Left lung (tissue), 10 donors: ENCODE measurements around the gene IL4I1. TPM values are rescaled to one million over a fixed set of nuclear protein-coding genes. Genes with fewer than 3 reads are reported as not detected.

Source experiments
- ATAC-seq: fragments of 200-7000 bp; cut with Tn5 transposase; one replicate; pipeline ENCODE4 v1.9.1; 2020; ENCODE audit warnings: moderate library complexity
- DNase-seq, 4 donors: peaks; one replicate each; pipeline ENCODE4 v3.0.0-alpha.2; 2013 to 2020
- H3K27ac ChIP-seq, 2 donors: fragments of 200-600 bp; sonication (generic) in 1 of 2; one replicate each; pipeline versions ENCODE4 v1.5.0 to v1.8.0; 2020 to 2021
- H3K27me3 ChIP-seq, 2 donors: fragments of 200-600 bp; sonication (generic) in 1 of 2; one replicate each; pipeline versions ENCODE4 v1.5.0 to v1.8.0; 2020 to 2021
- H3K36me3 ChIP-seq, 2 donors: fragments of 200-600 bp; sonication (generic) in 1 of 2; one replicate each; pipeline versions ENCODE4 v1.5.0 to v1.8.0; 2020 to 2021
- H3K4me1 ChIP-seq, 2 donors: fragments of 200-600 bp; one replicate each; pipeline ENCODE4 v1.8.0; 2021
- H3K4me3 ChIP-seq, 2 donors: fragments of 200-600 bp; sonication (generic) in 1 of 2; one replicate each; pipeline versions ENCODE4 v1.5.0 to v1.8.0; 2020 to 2021; ENCODE audit warnings: mild to moderate bottlenecking in 1 of 2
- H3K9me3 ChIP-seq, 2 donors: fragments of 200-600 bp; sonication (generic) in 1 of 2; one replicate each; pipeline versions ENCODE4 v1.5.0 to v1.8.0; 2020 to 2021
- intact Hi-C, 2 donors: fragments of 100-400 bp; cut with DNase I; formaldehyde crosslinking; loops; one replicate each; pipeline versions ENCODE4 v1.11.2 to v1.14.2; 2022
- polyA plus RNA-seq, 6 donors: library from polyadenylated mRNA; unstranded; fragments of 120-200 nt; gene quantifications; one replicate each; pipeline ENCODE4 v1.2.1, GENCODE V29; 2013; ENCODE audit not compliant: insufficient read length in 6 of 6
- total RNA-seq, 2 donors: library from RNA; stranded (reverse); fragmentation: NEBNext Ultra II Directional; extraction: Animal tissue kit (Norgen Biotek cat#: 25700); gene quantifications; one replicate each; pipeline ENCODE4 v1.2.1, GENCODE V29; 2021
- TF ChIP-seq, protein P1 (sequence below), 2 donors: fragments of 200-600 bp; sonication (generic) in 1 of 2; IDR thresholded peaks; one replicate each; pipeline versions ENCODE4 v1.5.0 to v1.8.0; 2021; ENCODE audit warnings: antibody characterized with exemption in 2 of 2
- donor health status: DM: no; HTN: yes; CAD: no.
- donor health status: DM: no; HTN: no; CAD: no.

Gene IL4I1
- total and polyA plus RNA-seq, 8 donors: 1.1 to 6.5 (median 1.8) TPM

DNA sequence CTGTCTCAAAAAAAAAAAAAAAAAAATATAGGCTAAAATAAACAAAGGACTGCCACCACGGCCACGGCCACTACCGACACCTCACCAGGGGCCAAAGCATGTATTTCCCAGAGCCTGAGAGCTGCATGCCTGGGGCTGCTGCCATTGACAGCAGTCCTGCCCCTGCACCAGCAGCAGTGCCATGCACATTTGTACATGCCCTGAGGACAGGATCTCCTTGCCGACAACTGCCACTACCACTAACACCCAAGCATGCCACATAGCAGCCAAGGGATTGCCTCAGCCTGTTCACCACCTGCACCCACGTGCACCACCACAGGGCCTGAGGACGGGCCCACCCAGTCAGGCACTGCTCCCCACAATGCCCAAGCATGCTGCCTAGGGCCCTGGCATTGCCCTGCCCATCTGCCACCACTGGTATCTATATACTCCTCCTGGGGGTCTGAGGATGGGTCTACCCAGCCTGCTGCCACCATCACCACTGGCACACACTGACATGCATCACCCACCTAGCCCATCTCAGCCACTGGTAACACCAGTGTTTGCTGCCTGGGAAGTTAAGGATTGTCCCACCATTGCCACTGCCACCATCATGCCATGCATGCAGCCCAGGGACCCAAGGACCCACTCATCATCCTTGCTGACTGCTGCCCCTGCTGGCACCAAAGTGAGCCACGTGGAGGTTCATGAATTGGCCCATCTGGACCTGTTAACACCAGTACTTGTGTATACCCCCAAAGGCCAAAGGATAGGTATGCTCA lies 43.2 kb upstream of the IL4I1 start:
- Histone ChIP-seq H3K27me3 (no peaks in the 10 kb centered on the region), H3K9me3 (no peaks in the 10 kb centered on the region), H3K4me3 (no peak overlapping the region), H3K27ac (no peak overlapping the region), H3K4me1 (peaks cover 0 to 13% of the 10 kb centered on the region in 2 donors), H3K36me3 (no peaks in the 10 kb centered on the region)
- ATAC-seq (no peak), DNase-seq (peak in 1 of 4 donors; percentile 43)
- TF ChIP-seq, protein P1, sequence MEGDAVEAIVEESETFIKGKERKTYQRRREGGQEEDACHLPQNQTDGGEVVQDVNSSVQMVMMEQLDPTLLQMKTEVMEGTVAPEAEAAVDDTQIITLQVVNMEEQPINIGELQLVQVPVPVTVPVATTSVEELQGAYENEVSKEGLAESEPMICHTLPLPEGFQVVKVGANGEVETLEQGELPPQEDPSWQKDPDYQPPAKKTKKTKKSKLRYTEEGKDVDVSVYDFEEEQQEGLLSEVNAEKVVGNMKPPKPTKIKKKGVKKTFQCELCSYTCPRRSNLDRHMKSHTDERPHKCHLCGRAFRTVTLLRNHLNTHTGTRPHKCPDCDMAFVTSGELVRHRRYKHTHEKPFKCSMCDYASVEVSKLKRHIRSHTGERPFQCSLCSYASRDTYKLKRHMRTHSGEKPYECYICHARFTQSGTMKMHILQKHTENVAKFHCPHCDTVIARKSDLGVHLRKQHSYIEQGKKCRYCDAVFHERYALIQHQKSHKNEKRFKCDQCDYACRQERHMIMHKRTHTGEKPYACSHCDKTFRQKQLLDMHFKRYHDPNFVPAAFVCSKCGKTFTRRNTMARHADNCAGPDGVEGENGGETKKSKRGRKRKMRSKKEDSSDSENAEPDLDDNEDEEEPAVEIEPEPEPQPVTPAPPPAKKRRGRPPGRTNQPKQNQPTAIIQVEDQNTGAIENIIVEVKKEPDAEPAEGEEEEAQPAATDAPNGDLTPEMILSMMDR (IDR thresholded peaks at IDR 0.05): no peak
- intact Hi-C loops: loop anchor here (5.0 to 10.0 kb wide), 2 partner anchors 42 to 45 kb away; no protein-coding TSS in a partner anchor

DNA sequence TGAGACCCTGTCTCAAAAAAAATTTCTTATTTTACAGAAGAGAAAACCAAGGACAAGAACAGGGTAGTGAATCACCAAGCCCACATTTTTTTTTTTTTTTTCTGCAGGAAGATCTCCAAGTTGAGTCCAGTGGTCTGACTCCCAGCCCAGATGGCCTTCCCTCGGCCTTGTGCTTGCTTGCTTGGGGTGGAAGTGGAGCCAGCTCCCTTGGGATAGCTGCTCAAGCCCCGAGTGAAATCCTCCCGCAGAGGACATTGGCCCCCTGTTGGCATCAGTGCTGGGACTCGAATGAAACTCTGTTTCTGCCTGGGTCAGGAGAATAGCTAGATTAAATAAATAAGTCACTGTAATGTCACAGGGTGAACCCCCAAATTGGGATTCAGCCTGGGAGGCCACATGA lies 42.0 kb upstream of the IL4I1 start:
- DNase-seq: peak in 1 of 4 donors; percentile 11
- Histone ChIP-seq H3K27ac (no peak overlapping the region), H3K9me3 (no peaks in the 10 kb centered on the region), H3K4me1 (peaks cover 0 to 13% of the 10 kb centered on the region in 2 donors), H3K36me3 (no peaks in the 10 kb centered on the region), H3K4me3 (no peak overlapping the region), H3K27me3 (no peaks in the 10 kb centered on the region)
- intact Hi-C loops: loop anchor here in 1 of 2 donors (10.0 kb wide), 1 partner anchor 46 kb away; no protein-coding TSS in a partner anchor
- TF ChIP-seq, protein P1 (IDR thresholded peaks at IDR 0.05): no peak
- no peak for ATAC-seq

DNA sequence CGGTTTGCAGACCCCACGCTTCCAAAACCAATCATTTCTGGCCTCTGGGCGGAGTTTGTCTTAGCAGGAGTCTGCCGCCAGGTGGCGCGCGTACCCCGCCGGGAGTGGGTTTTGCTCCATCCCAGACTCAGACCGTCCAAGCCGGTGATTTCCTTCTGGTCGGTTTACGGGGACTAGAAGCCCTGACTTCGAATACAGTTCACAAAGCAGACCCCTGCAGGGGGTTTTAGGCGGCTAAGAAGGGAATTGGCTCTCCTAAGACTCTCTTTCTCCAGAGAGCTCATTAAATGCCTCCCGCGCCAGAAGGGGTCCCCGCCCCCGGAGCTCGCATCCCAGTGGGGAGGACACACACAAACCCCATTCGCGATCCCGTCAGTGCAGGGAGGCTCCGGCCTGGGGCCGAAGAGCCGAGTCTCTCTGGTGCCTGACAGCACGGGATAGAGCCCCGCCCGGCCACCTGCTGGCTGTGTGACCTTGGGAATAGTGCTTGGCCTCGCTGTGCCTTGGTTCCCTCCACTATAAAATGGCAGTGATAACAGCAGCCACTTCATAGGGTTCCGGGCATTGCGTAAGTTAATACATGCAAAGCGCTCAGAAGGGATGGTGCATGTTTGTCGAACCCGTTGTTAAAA lies 41.2 kb upstream of the IL4I1 start:
- Histone ChIP-seq H3K36me3 (peaks cover 0 to 4% of the 10 kb centered on the region in 2 donors), H3K27me3 (no peaks in the 10 kb centered on the region), H3K9me3 (no peaks in the 10 kb centered on the region), H3K27ac (no peak overlapping the region), H3K4me1 (peaks cover 0 to 13% of the 10 kb centered on the region in 2 donors), H3K4me3 (no peak overlapping the region)
- intact Hi-C loops: loop anchor here in 1 of 2 donors (10.0 kb wide), 1 partner anchor 47 kb away; no protein-coding TSS in a partner anchor
- TF ChIP-seq, protein P1 (IDR thresholded peaks at IDR 0.05): peak; percentile 95 to 96
- peak; percentile 62 to 97 (median 82) for DNase-seq
- ATAC-seq: peak; percentile 99

DNA sequence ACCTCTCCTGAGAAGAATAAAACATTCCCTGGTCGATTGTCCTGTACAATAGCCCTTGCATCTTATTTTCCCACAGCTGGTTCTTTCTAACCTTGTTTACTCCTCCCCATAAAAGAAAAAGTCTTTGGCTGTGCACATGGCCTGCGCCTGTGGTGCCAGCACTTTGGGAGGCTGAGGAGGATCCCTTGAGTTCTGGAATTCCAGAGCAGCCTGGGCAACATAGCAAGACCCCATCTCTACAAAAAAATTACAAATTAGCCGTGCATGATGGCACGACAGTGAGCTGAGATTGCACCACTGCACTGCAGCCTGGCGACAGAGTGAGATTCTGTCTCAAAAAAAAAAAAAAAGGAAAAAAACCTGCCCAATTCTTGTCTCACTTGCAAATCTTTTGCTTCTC lies 39.9 kb upstream of the IL4I1 start:
- Histone ChIP-seq H3K4me3 (no peak overlapping the region), H3K27me3 (no peaks in the 10 kb centered on the region), H3K27ac (no peak overlapping the region), H3K4me1 (peaks cover 0 to 13% of the 10 kb centered on the region in 2 donors), H3K36me3 (peaks cover 0 to 11% of the 10 kb centered on the region in 2 donors), H3K9me3 (no peaks in the 10 kb centered on the region)
- DNase-seq (peak in 1 of 4 donors; percentile 23), ATAC-seq (no peak)
- TF ChIP-seq, protein P1 (IDR thresholded peaks at IDR 0.05): no peak
- intact Hi-C loops: loop anchor here in 1 of 2 donors (10.0 kb wide), 1 partner anchor 48 kb away; no protein-coding TSS in a partner anchor

DNA sequence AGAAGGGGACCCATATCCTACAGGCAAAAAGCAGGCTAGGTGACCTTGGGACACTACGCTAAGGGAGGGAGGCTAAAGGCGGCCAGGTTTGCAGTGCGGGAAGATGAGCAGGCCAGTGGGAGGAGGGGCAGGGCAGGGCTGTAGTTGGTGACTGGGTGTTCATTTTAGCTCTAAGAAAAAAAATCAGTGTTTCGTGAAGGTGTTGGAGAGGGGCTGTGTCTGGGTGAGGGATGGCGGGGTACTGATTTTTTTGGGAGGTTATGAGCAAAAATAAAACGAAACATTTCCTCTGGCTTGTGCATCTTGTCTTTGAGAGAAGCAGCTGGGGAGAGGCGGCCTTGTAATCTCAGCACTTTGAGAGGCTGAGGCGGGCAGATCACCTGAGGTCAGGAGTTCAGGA lies 37.0 kb upstream of the IL4I1 start:
- peak in 1 of 4 donors; percentile 37 for DNase-seq
- TF ChIP-seq, protein P1 (IDR thresholded peaks at IDR 0.05): no peak
- intact Hi-C loops: loop anchor here in 1 of 2 donors (10.0 kb wide), 1 partner anchor 51 kb away; no protein-coding TSS in a partner anchor

More for the DNA sequence above, 37.0 kb upstream of the IL4I1 start:
- H3K27me3 ChIP-seq: no peaks in the 10 kb centered on the region
- H3K36me3 ChIP-seq: peaks cover 0 to 16% of the 10 kb centered on the region in 2 donors
- no peak overlapping the region for H3K27ac ChIP-seq
- ATAC-seq: no peak
- peaks cover 0 to 24% of the 10 kb centered on the region in 2 donors for H3K4me1 ChIP-seq
- H3K4me3 ChIP-seq: no peak overlapping the region
- no peaks in the 10 kb centered on the region for H3K9me3 ChIP-seq
